Effector CD8-positive, alpha-beta T cell (primary cell): ENCODE measurements around the gene CHMP2B.
"Not testable (repeated sequence)": the region's sequence is repeated elsewhere in the genome, so short reads cannot be mapped to it uniquely, and the experiment has no call there.

Source experiments
- DNase-seq: peaks from one replicate; lab custom pipeline; 2025; lab: John Stamatoyannopoulos, UW

The CHMP2B gene

GRCh38 chr3:87229113-87229512, 2.0 kb downstream of the CHMP2B start:
- no peak for DNase-seq

DNA sequence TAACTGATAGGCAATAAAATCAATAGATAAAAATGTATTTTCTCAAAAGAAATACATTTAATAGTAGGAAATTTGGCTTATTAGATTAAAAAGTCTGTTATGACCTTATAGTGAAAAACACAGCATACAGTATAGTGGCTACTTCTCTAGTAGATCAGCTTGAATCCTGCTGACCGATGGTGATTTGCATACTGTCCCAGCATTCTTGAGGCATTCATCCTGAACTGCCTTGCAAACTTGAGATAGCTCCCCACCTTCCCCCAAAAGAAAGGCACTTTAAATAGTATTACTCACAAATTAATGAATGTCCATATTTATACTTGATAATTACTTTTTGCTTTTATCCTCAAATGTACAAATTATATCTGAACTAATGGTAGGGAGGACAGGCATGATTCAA, 6.7 kb downstream of the CHMP2B start:
- DNase-seq, result no peak

DNA sequence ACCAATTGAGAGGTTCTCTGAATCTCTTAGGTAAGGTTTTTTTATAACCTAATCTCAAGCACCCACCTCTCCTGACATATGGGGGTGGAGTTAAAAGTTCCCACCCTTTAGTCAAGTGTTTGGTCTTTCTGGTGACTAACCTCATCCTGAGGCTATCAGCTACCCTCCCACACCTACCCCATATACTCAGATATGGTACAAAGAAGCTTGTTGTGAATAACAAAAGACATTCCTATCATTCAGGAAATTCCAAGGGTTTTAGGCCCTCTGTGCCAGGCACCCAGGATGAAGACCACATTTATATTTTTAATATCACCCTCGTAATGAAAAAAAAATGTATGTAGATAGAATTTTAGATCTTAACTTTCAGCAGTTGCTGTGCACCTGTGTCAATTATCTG, 9.0 kb downstream of the CHMP2B start:
- DNase-seq, result no peak

GRCh38 chr3:87246662-87247429, 19.7 kb downstream of the CHMP2B start:
- no peak for DNase-seq

DNA sequence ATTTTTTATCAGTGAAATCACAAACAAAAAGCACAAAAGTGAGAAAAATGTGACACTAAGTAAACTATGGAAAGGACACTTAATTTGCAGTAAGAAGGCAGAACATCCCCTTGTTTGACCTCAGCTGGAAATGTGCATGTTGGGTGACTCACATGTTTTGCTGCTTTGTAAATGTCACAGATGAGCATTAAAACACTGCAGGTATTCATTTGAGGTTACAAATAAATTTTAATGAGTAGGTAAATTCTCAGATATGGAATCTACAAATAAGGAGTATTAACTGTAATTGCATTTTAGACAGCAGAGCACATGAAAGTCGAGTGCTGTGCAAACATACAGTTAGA, 20.3 kb downstream of the CHMP2B start:
- DNase-seq, result no peak

DNA sequence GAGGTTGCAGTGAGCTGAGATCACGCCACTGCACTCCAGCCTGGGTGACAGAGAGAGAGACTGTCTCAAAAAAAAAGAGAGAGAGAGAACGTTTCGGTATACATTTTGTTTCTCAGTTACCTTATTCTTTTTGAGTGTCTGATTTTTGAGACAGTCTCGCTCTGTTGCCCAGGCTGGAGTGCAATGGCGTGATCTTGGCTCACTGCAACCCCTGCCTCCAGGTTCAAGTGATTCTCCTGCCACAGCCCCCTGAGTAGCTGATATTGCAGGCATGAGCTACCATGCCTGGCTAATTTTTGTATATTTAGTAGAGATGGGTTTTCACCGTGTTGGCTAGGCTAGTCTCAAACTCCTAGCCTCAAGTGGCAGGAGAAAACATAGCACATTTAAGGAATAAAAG, 21.1 kb downstream of the CHMP2B start:
- DNase-seq, result not testable (repeated sequence)

GRCh38 chr3:87248831-87249230, 21.7 kb downstream of the CHMP2B start:
- no peak for DNase-seq

DNA sequence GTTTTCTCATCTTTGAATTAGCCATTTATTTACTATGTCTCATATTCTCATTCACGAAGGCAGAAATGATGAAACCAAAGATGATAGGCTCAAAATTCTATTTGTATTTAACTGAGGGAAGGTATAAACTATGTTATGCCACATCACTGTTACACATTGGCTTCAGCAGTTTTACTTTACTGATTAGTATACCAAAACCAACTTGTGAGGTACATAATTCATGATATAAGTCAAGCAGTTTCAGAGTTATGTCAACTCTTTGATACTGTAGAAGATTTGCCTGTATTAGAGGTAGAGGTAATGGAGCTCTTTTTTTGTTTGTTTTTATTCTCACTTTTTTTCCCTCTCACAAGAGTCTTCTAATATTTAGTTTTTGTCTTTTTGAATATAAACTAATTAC, 22.9 kb downstream of the CHMP2B start:
- DNase-seq, result no peak

DNA sequence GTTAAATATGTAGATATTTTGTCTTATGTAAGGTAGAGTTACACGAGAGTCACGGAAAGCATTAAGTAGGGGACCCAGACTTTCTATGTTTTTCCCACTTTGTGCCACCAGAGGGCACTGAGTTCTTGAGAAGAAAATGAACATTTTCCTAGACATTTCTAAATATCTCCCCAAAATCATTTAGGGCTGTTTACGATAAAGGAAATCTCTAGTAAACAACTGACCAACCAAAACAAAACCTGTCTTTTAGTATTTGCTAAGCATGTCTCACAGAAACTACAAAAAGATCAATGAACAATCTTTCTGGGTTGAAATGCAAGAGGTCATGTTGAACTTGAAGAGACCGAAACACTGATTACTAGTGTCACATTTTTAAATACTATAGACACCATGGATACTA, 33.2 kb downstream of the CHMP2B start:
- DNase-seq, result peak; percentile 1

GRCh38 chr3:87261925-87262324, 34.8 kb downstream of the CHMP2B start:
- DNase-seq, result no peak

DNA sequence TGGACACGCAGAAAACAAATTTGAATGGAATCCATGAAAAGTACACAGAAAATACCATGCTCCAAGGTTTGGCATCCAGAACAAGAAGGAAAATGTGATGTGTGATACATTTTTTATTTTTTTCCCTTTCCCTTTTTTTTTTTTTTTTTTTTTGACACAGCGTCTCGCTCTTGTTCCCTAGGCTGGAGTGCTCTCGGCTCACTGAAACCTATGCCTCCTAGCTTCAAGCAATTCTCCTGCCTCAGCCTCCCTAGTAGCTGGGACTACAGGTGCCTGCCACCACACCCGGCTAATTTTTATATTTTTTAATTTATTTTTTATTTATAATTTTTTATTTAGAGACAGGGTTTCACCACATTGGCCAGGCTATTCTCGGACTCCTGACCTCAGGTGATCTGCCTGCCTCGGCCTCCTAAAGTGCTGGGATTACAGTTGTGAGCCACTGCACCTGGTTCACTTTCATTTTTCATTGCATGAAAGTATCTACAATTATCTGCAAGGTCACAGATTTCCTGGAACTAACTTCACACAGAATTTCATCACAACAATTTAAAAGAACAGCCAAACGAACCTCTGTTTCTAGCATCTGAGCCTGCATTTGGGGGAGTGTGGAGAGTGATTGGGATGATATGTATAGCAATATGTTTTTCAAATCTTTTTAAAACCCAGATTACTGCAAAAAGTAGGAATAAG, 41.0 kb downstream of the CHMP2B start:
- DNase-seq, result no peak

- no peak for DNase-seq
These were observed 41.6 kb downstream of the CHMP2B start for GRCh38 chr3:87268646-87269211.

DNA sequence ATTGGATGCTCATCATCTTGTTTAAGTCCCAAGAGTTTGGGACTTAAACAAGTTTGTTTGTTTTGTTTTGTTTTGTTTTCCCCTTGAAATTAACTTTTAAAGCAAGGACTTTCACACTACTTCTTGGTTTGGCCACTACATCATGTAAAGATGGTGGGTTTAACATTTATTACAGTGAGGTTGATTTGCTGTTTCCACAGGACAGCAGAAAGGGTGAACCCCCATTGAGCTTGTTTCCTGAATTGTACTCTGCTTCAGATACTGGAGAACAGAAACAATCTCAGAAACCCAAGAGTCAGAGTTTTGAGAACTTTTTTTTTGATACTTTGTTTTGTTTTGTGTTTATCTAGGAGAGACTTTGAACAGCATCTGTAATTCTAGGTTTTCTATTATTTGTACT, 42.6 kb downstream of the CHMP2B start:
- DNase-seq, result no peak

- no peak for DNase-seq
These were observed 44.0 kb downstream of the CHMP2B start for GRCh38 chr3:87270908-87271700.

- DNase-seq, result no peak
These were observed 45.7 kb downstream of the CHMP2B start for GRCh38 chr3:87272718-87273341.

DNA sequence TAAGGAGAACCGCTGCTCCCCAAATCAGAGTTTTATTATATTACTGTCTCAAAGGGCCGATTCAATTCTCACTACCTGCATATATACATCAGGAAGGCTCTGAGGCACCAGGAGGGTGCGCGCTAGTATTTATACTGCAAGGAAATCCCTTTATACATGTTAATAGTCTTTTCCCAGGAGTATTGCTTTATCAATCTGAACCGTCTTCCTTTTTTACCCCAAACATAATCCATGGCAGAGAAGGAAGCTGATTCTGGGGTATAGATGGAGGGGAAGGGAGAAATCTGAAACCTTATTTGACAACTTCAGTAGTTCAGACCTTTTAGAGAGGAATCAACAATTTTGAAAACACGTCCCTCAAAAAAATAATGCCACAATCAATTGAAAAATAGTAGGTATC, 49.4 kb downstream of the CHMP2B start, which contains the start of gene POU1F1:
Gene POU1F1 (minus strand): TSS at position 101 of the 400 bp plus-strand sequence. CDS start 122 bp downstream, outside the sequence.
- DNase-seq, result no peak

DNA sequence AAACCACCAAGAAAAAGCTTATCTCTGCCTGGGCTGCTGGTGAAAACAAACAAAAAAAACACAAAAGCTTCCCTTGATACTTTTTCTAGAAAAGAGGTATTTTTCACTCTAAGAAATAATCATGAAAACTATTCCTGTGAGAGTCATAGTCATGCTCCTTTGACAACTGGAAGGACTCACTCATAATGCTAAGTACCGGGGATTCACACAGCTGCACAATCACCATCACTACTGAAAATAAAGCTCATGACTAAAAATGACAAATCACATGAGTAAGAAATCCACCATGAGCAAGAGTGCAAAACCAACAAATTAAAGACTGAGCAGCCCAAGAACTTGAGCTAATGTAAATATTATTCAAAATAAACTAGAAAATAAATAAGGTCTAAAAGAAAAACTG, 59.9 kb downstream of the CHMP2B start:
- no peak for DNase-seq

GRCh38 chr3:87288446-87288845, 61.3 kb downstream of the CHMP2B start:
- no peak for DNase-seq

DNA sequence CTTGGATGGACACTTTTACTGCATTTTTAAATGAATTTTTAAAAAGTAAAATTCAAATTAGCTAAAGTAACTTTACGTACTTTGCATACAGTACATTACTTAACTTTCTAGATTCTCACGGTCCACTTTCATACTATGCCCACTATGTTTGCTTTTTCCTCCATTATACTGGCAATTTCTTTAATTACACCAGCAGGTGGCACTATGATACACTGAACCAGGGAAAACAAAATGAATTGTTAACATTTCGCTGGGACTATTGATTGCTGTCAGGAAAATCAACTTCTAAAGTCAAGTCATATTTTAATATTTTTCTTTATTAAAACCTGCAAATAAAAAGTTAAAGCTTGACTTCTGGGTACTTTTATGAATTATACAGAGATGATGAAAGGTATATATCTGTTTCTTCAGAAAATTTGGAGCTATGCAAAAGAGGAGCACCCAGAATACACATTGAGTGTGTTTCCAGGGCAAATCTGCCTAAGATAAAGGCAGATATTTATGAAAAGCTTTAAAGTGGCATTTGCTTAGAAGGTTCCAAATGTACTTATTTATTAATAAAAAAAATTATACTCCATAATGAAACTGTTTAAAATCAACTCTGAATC, 71.1 kb downstream of the CHMP2B start:
- no peak for DNase-seq

DNA sequence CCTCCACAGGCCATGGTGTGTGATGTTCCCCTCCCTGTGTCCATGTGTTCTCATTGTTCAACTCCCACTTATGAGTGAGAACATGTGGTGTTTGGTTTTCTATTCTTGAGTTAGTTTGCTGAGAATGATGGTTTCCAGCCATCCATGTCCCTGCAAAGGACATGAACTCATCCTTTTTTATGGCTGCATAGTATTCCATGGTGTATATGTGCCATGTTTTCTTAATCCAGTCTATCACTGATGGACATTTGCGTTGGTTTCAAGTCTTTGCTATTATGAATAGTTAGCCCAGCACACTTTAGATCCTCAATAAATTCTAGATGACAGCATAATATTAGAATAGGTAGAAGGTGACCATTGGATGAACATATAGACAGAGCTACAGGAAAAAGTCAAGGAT, 77.9 kb downstream of the CHMP2B start:
- DNase-seq, result not testable (repeated sequence)
